Stimulated activated CD8-positive, alpha-beta memory T cell treated with anti-CD3 and anti-CD28 coated beads, Interleukin-15, amount 100 ng/mL, for 24 hours (primary cell): Measurements from ENCODE around the gene NCF1.
"Not testable (repeated sequence)": the region's sequence is repeated elsewhere in the genome, so short reads cannot be mapped to it uniquely, and the experiment has no call there.

ENCODE experiments used
- DNase-seq: peaks from one replicate; pipeline ENCODE4 v3.0.0-alpha.2; 2020; ENCODE audit warnings: low read depth

Gene NCF1

GRCh38 chr7:74773760-74774750, at the start of gene NCF1:
TSS of gene NCF1 (plus strand) at chr7:74774011. CDS start at chr7:74774032, 21 bp downstream.
- DNase-seq, result not testable (repeated sequence)

GRCh38 chr7:74725840-74726239, 48.0 kb upstream of the NCF1 start:
- DNase-seq, result no peak

GRCh38 chr7:74726309-74727101, 47.3 kb upstream of the NCF1 start:
- DNase-seq, result no peak

GRCh38 chr7:74728686-74729085, 45.1 kb upstream of the NCF1 start:
- not testable (repeated sequence) for DNase-seq

GRCh38 chr7:74730186-74730585, 43.6 kb upstream of the NCF1 start:
- not testable (repeated sequence) for DNase-seq

- not testable (repeated sequence) for DNase-seq
These were observed 33.7 kb upstream of the NCF1 start for GRCh38 chr7:74739974-74740703.

GRCh38 chr7:74743936-74744557, 29.8 kb upstream of the NCF1 start:
- not testable (repeated sequence) for DNase-seq

- DNase-seq, result not testable (repeated sequence)
These were observed 19.8 kb upstream of the NCF1 start for GRCh38 chr7:74753921-74754482.

- not testable (repeated sequence) for DNase-seq
These were observed 17.1 kb upstream of the NCF1 start for GRCh38 chr7:74756673-74757072.

GRCh38 chr7:74758268-74758667, 15.5 kb upstream of the NCF1 start:
- not testable (repeated sequence) for DNase-seq

- not testable (repeated sequence) for DNase-seq
These were observed 14.8 kb upstream of the NCF1 start for GRCh38 chr7:74758982-74759381.

GRCh38 chr7:74765205-74765918, 8.4 kb upstream of the NCF1 start:
- DNase-seq, result not testable (repeated sequence)

GRCh38 chr7:74766509-74766908, 7.3 kb upstream of the NCF1 start:
- DNase-seq, result not testable (repeated sequence)

- DNase-seq, result not testable (repeated sequence)
These were observed 6.8 kb upstream of the NCF1 start for GRCh38 chr7:74766991-74767390.

GRCh38 chr7:74770062-74770461, 3.7 kb upstream of the NCF1 start:
- not testable (repeated sequence) for DNase-seq

GRCh38 chr7:74772093-74772492, 1.7 kb upstream of the NCF1 start:
- DNase-seq, result not testable (repeated sequence)

GRCh38 chr7:74775111-74775510, 1.3 kb downstream of the NCF1 start:
- not testable (repeated sequence) for DNase-seq

- not testable (repeated sequence) for DNase-seq
These were observed 5.2 kb downstream of the NCF1 start for GRCh38 chr7:74779053-74779452.

GRCh38 chr7:74781746-74782145, 7.9 kb downstream of the NCF1 start:
- not testable (repeated sequence) for DNase-seq

GRCh38 chr7:74783595-74783994, 9.8 kb downstream of the NCF1 start:
- not testable (repeated sequence) for DNase-seq
